Subcutaneous adipose tissue (tissue), 4 donors: ENCODE results near the gene MXD4. TPM values are rescaled to one million over a fixed set of nuclear protein-coding genes. Genes with fewer than 3 reads are reported as not detected.

ENCODE experiments used
- CTCF ChIP-seq: fragments of 450-650 bp; IDR thresholded peaks from one replicate; pipeline ENCODE4 v1.5.1; 2016; ENCODE audit warnings: low read depth, mild to moderate bottlenecking, control low read depth, antibody characterized with exemption, moderate library complexity
- total RNA-seq, 4 donors: library from RNA; depleted of rRNA; stranded (reverse); fragments of >200 nt; gene quantifications; one replicate each; pipeline ENCODE4 v1.1.0, GENCODE V29; 2016

The MXD4 gene
- total RNA-seq, 4 donors from 2014 or later = 31.1 to 125 (median 48.1) TPM

DNA sequence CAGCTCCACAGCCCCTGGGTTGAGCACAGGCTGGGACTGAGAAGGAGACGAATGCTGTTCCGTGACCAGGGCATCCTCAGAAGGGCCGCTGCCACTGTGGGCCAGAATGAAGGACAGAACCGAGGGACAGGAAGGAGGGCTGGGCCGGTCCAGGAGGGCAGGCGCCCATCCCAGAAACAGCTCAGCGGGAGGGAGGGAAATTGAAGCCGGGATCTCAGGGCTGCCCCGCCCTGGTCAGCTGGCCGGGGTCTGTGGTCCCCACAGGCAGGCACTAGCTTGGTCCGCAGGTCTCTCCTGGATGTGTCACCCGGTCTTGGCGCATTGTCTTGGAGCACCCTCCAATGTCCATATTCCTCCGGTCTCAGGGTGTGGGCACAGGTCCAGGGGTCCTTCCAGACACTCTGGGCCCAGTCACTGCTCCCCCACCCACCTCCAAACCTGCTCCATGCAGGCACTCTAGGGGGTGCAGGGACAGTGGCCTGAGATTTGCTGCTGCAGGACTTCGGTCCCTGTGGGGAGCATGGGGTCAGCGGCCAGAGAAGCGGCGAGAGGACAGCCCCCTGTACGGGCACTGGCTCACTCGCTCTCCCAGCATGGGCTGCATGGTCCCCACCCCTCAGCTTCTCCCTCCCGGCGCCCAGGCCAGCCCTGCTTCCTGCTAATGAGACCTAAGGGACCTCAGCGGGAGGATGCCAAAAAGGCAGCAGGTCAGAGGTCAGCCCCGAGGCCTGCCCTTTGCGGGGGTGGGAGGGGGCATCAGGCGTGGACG lies 23.9 kb upstream of the MXD4 start:
- no peak for TF ChIP-seq CTCF

GRCh38 chr4:2284934-2285612 lies 23.2 kb upstream of the MXD4 start:
- TF ChIP-seq CTCF = no peak

GRCh38 chr4:2284161-2284933 lies 22.4 kb upstream of the MXD4 start:
- no peak for TF ChIP-seq CTCF

DNA sequence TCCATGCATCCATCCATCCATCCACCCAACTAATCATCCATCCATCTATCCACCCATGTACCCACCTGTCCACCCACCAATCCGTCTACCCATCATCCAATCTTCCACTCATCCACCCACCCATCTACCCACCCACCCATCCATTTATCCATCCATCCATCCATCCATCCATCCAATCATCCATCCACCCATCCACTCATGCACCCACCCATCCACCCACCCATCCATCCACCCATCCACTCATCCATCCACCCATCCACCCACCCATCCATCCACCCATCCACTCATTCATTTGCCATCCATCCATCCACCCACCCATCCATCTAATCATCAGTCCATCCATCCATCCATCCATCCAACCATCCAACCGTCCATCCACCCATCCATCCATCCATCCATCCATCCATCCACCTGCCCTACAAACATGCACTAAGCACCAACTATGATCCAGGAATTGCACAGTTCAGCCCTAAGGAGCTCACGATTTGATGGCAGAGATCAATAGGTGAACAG lies 21.3 kb upstream of the MXD4 start:
- no peak for TF ChIP-seq CTCF

- TF ChIP-seq CTCF = no peak
Observed at GRCh38 chr4:2281575-2282343, 19.9 kb upstream of the MXD4 start.

GRCh38 chr4:2280531-2281300 lies 18.8 kb upstream of the MXD4 start:
- no peak for TF ChIP-seq CTCF
